HUES64 (cell line): Measurements from ENCODE around the gene CDV3.
A peak's percentile ranks its signal among the peaks of the same experiment; 100 is the strongest.

Source experiments
- H3K27ac ChIP-seq: 2 replicates; pipeline ENCODE4 v1.7.0; 2013; ENCODE audit warnings: low read depth, low read length, inconsistent platforms
- H3K27me3 ChIP-seq: 2 replicates; pipeline ENCODE4 v1.6.1; 2013; ENCODE audit warnings: mild to moderate bottlenecking, low read length; ENCODE audit not compliant: insufficient read depth
- H3K36me3 ChIP-seq: 2 replicates; pipeline ENCODE4 v1.6.1; 2013; ENCODE audit warnings: mild to moderate bottlenecking, low read length; ENCODE audit not compliant: insufficient read depth
- H3K4me1 ChIP-seq: 2 replicates; pipeline ENCODE4 v1.6.1; 2013; ENCODE audit warnings: mild to moderate bottlenecking, low read length, moderate library complexity; ENCODE audit not compliant: insufficient read depth
- H3K4me3 ChIP-seq: 2 replicates; pipeline ENCODE4 v1.5.1; 2013; ENCODE audit warnings: mild to moderate bottlenecking, low read length, moderate library complexity
- H3K9ac ChIP-seq: 2 replicates; pipeline ENCODE4 v1.6.1; 2013; ENCODE audit warnings: mild to moderate bottlenecking, low read depth, low read length
- H3K9me3 ChIP-seq: 2 replicates; pipeline ENCODE4 v1.6.1; 2013; ENCODE audit warnings: low read depth, low read length; ENCODE audit not compliant: insufficient read depth
- WGBS: fragments of 150-250, 120-280 bp; methylation state at CpG from one replicate; pipeline ENCODE4 v1.1.7; 2013; ENCODE audit warnings: missing lambda C conversion rate; 5-methylcytosine and 5-hydroxymethylcytosine counted together

The CDV3 gene

GRCh38 chr3:133568294-133569014, 5.0 kb upstream of the CDV3 start:
- Histone ChIP-seq H3K4me1 (peaks cover 18% of the 10 kb centered on the region), H3K27ac (no peak overlapping the region), H3K36me3 (no peaks in the 10 kb centered on the region), H3K27me3 (no peaks in the 10 kb centered on the region), H3K4me3 (no peak overlapping the region), H3K9ac (no peak overlapping the region), H3K9me3 (no peaks in the 10 kb centered on the region)
- WGBS, result 80% methylated on average over 8 of the region's 8 CpGs

DNA sequence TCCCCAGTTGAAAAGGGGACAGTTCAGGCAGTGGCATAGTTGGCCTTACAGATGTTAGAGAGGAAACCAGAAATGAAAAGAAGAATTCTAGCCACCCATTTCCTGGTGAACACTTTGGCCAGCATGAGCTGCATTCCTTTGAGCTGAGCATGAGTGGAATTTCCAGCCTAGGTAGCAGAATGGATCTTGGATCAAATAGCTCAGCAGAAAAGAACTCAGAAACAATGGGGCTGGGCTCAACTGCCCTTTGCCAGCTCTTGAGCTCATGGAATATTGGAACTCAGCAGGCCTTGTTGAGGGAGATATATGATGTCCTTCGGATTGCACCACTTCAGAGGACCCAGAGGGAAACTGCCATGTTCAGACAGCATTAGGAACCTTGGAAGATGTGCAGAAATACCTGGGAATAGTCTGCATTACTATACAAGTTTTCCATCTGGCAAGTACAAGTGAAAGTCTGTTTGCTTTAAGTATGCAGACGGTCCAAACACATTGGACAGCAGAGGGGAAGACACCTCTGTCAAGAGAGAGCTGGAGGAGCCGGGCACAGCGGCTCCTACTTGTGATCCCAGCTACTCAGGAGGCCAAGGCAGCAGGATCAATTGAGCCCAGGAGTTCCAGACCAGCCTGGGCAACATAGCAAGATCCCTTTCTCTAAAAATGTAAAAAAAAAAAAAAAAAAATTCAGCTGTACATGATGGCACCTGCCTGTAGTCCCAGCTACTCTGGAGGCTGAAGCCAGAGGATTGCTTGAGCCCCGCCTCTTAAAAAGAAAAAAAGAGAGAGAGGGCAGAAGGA, 3.1 kb upstream of the CDV3 start:
- Histone ChIP-seq H3K9ac (no peak overlapping the region; the same call in 1 of the 2 replicates), H3K4me3 (no peak overlapping the region), H3K36me3 (peaks cover 5% of the 10 kb centered on the region), H3K27ac (no peak overlapping the region), H3K4me1 (peaks cover 21% of the 10 kb centered on the region), H3K27me3 (no peaks in the 10 kb centered on the region), H3K9me3 (no peaks in the 10 kb centered on the region)
- WGBS, result 88% methylated on average over 5 of the region's 5 CpGs

GRCh38 chr3:133570937-133571320, 2.6 kb upstream of the CDV3 start:
- H3K4me3 ChIP-seq, result no peak overlapping the region
- no peak overlapping the region for H3K27ac ChIP-seq
- peaks cover 27% of the 10 kb centered on the region for H3K4me1 ChIP-seq
- 96% methylated on average over 1 of the region's 2 CpGs for WGBS
- peaks cover 11% of the 10 kb centered on the region for H3K36me3 ChIP-seq
- H3K27me3 ChIP-seq, result no peaks in the 10 kb centered on the region
- H3K9me3 ChIP-seq, result no peaks in the 10 kb centered on the region
- no peak overlapping the region for H3K9ac ChIP-seq

- H3K9ac ChIP-seq, result peak overlapping the region; percentile 63
- 89% methylated on average over 17 of the region's 19 CpGs for WGBS
- peaks cover 23% of the 10 kb centered on the region for H3K36me3 ChIP-seq
- peak overlapping the region; percentile 80 for H3K27ac ChIP-seq
- H3K4me3 ChIP-seq, result peak overlapping the region; percentile 44
- H3K9me3 ChIP-seq, result no peaks in the 10 kb centered on the region
- H3K27me3 ChIP-seq, result no peaks in the 10 kb centered on the region
- peaks cover 33% of the 10 kb centered on the region for H3K4me1 ChIP-seq
Measured at GRCh38 chr3:133572158-133573053, 1.1 kb upstream of the CDV3 start.

- under 1% methylated on average over 33 of the region's 33 CpGs for WGBS
- Histone ChIP-seq H3K27ac (peak overlapping the region; percentile 89), H3K9ac (peak overlapping the region; percentile 63), H3K36me3 (peaks cover 30% of the 10 kb centered on the region), H3K4me3 (peak overlapping the region; percentile 69), H3K4me1 (peaks cover 33% of the 10 kb centered on the region), H3K27me3 (no peaks in the 10 kb centered on the region), H3K9me3 (no peaks in the 10 kb centered on the region)
Measured at GRCh38 chr3:133573054-133573628, 345 bp upstream of the CDV3 start.

- Histone ChIP-seq H3K4me3 (peak overlapping the region; percentile 69), H3K4me1 (peaks cover 33% of the 10 kb centered on the region)
Measured at GRCh38 chr3:133574260-133574881, 885 bp downstream of the CDV3 start.

DNA sequence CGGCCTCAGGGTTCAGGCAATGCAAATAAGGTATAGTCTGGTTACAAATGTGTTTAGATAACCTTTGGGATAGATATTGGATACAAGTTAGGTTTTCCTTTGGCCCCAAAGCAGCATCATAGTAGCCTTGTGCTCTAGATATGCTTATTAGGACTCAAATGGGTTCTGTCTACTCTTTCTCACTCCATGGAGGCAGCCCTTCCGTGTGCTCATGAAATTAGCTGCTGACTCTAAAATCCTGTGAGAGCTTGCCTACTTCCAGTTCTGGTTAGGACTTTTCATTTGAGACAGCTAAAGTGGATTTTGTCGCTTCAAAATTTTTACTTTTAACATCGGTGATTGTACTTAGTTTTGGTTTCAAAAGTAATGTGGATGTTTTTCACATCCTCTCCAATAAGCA, 1.6 kb downstream of the CDV3 start:
- no peaks in the 10 kb centered on the region for H3K27me3 ChIP-seq
- H3K9ac ChIP-seq, result peak overlapping the region; percentile 93
- H3K27ac ChIP-seq, result no peak overlapping the region
- peak overlapping the region; percentile 69 for H3K4me3 ChIP-seq
- no peaks in the 10 kb centered on the region for H3K9me3 ChIP-seq
- H3K4me1 ChIP-seq, result peaks cover 28% of the 10 kb centered on the region
- peaks cover 47% of the 10 kb centered on the region for H3K36me3 ChIP-seq
- WGBS, result 35% methylated on average over 3 of the region's 4 CpGs

More at GRCh38 chr3:133574260-133574881, 885 bp downstream of the CDV3 start:
- Histone ChIP-seq H3K9me3 (no peaks in the 10 kb centered on the region), H3K36me3 (peaks cover 42% of the 10 kb centered on the region), H3K9ac (peak overlapping the region; percentile 93), H3K27ac (peak overlapping the region; percentile 63; the same call in 1 of the 2 replicates), H3K27me3 (no peaks in the 10 kb centered on the region)
- under 1% methylated on average over 54 of the region's 54 CpGs for WGBS

- peaks cover 25% of the 10 kb centered on the region for H3K4me1 ChIP-seq
- H3K27ac ChIP-seq, result 0 out of 2 replicates have a peak overlapping the region, but pooled peaks have one; percentile 23
- peak overlapping the region; percentile 69 for H3K4me3 ChIP-seq
- no peaks in the 10 kb centered on the region for H3K9me3 ChIP-seq
- no peak overlapping the region for H3K9ac ChIP-seq
- peaks cover 54% of the 10 kb centered on the region for H3K36me3 ChIP-seq
- 77% methylated on average over 3 of the region's 3 CpGs for WGBS
- no peaks in the 10 kb centered on the region for H3K27me3 ChIP-seq
Measured at GRCh38 chr3:133576169-133576568, 2.7 kb downstream of the CDV3 start.

DNA sequence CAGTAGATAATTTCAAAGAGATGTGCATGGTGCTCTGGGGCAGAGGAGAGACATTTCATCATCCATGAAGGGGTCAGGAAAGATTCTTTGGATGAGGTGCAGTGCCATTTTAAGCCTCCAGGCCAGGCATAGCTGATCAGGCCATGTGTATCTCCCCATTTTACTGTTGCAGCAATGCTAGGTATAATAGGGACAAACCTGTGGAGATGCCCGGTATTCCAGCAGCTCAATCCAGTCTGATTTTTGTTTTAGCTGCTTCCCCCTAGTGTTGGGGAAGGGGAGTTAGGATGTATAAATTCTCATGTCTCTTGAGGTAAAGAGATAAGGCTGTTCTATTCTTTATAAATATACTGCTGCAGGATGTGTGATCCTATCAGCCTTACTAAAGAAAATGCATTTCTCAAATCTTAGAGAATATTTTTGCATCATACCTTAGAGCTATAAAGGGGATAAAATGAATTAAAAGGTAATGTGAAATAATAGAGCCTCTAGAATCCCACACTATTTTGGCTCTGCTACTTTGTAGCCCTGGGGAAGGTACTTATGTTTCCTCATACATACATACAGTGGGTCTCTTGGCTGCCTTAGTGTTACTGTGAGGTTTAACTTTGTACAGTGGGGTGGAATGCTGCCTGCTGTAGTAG, 5.2 kb downstream of the CDV3 start:
- Histone ChIP-seq H3K9me3 (no peaks in the 10 kb centered on the region), H3K27ac (0 out of 2 replicates have a peak overlapping the region, but pooled peaks have one; percentile 1), H3K36me3 (peaks cover 79% of the 10 kb centered on the region), H3K4me3 (no peak overlapping the region), H3K27me3 (no peaks in the 10 kb centered on the region), H3K4me1 (peaks cover 15% of the 10 kb centered on the region), H3K9ac (no peak overlapping the region)
- 62% methylated on average over 1 of the region's 1 CpG for WGBS

- Histone ChIP-seq H3K4me3 (no peak overlapping the region), H3K9ac (no peak overlapping the region), H3K27me3 (no peaks in the 10 kb centered on the region), H3K27ac (no peak overlapping the region), H3K36me3 (peaks cover 91% of the 10 kb centered on the region), H3K4me1 (no peaks in the 10 kb centered on the region), H3K9me3 (no peaks in the 10 kb centered on the region)
- 95% methylated on average over 5 of the region's 6 CpGs for WGBS
Measured at GRCh38 chr3:133583396-133583795, 9.9 kb downstream of the CDV3 start.
